Neuronal stem cell (in vitro differentiated cells): ENCODE measurements around the gene UNC13B.
"Not testable (repeated sequence)": the region's sequence is repeated elsewhere in the genome, so short reads cannot be mapped to it uniquely, and the experiment has no call there.

ENCODE experiments used
- DNase-seq: peaks from one replicate; pipeline ENCODE4 v3.0.0-alpha.2; 2013; ENCODE audit warnings: low spot score
- H2AFZ ChIP-seq: one replicate; pipeline ENCODE4 v1.6.1; 2013; ENCODE audit warnings: mild to moderate bottlenecking, low read length, inconsistent platforms
- H2AK5ac ChIP-seq: 2 replicates; pipeline ENCODE4 v1.6.1; 2013; ENCODE audit warnings: low read depth, mild to moderate bottlenecking, inconsistent platforms, low read length, moderate library complexity, mixed read lengths
- H2BK120ac ChIP-seq: 2 replicates; pipeline ENCODE4 v1.6.1; 2013; ENCODE audit warnings: low read depth, mild to moderate bottlenecking, inconsistent platforms, low read length, moderate library complexity, mixed read lengths
- H2BK12ac ChIP-seq: one replicate; pipeline ENCODE4 v1.6.1; 2013; ENCODE audit warnings: low read length, inconsistent platforms
- H2BK15ac ChIP-seq: 2 replicates; pipeline ENCODE4 v1.6.1; 2013; ENCODE audit warnings: mild to moderate bottlenecking, low read length, inconsistent platforms, mixed read lengths
- H2BK5ac ChIP-seq: one replicate; pipeline ENCODE4 v1.6.1; 2013; ENCODE audit warnings: inconsistent platforms, mild to moderate bottlenecking, low read length, moderate library complexity
- H3K14ac ChIP-seq: one replicate; pipeline ENCODE4 v1.6.1; 2013; ENCODE audit warnings: low read length, inconsistent platforms
- H3K18ac ChIP-seq: 2 replicates; pipeline ENCODE4 v1.6.1; 2013; ENCODE audit warnings: low read length, inconsistent platforms
- H3K23ac ChIP-seq: 2 replicates; pipeline ENCODE4 v1.6.1; 2013; ENCODE audit warnings: low read depth, mild to moderate bottlenecking, mixed read lengths, low read length, inconsistent platforms; ENCODE audit not compliant: poor library complexity
- H3K27ac ChIP-seq: replicated peaks from 3 replicates; pipeline ENCODE4 v1.5.1; 2013; ENCODE audit warnings: low read length, inconsistent platforms
- H3K27me3 ChIP-seq, 3 experiments: 2 replicates each; pipeline ENCODE4 v1.6.1; 2013; ENCODE audit warnings: low read length in 3 of 3, mild to moderate bottlenecking in 2 of 3, inconsistent platforms in 1 of 3, low read depth in 1 of 3, mixed read lengths in 1 of 3, moderate library complexity in 1 of 3; ENCODE audit not compliant: control insufficient read depth in 3 of 3, insufficient read depth in 3 of 3
- H3K36me3 ChIP-seq, 2 donors: replicated peaks in 1 of 2; 2 replicates each; pipeline ENCODE4 v1.6.1; 2013; ENCODE audit warnings: low read length in 2 of 2; ENCODE audit not compliant: control insufficient read depth in 2 of 2, insufficient read depth in 2 of 2
- H3K4ac ChIP-seq: 2 replicates; pipeline ENCODE4 v1.6.1; 2013; ENCODE audit warnings: inconsistent platforms, mild to moderate bottlenecking, low read length, moderate library complexity
- H3K4me1 ChIP-seq, 2 donors: 1 replicate in 1 of 2; 2 replicates in 1 of 2; pipeline ENCODE4 v1.6.1; 2013; ENCODE audit warnings: low read length in 2 of 2, low read depth in 1 of 2; ENCODE audit not compliant: control insufficient read depth in 2 of 2, insufficient read depth in 1 of 2
- H3K4me2 ChIP-seq: one replicate; pipeline ENCODE4 v1.6.1; 2013; ENCODE audit warnings: mild to moderate bottlenecking, low read length, inconsistent platforms; ENCODE audit not compliant: insufficient read depth, poor library complexity, severe bottlenecking
- H3K4me3 ChIP-seq, 2 donors: 2 replicates each; pipeline ENCODE4 v1.5.1; 2013; ENCODE audit warnings: low read length in 2 of 2, mild to moderate bottlenecking in 2 of 2, inconsistent platforms in 1 of 2, moderate library complexity in 1 of 2
- H3K79me1 ChIP-seq: one replicate; pipeline ENCODE4 v1.6.1; 2013; ENCODE audit warnings: low read depth, mild to moderate bottlenecking, inconsistent platforms, low read length, moderate library complexity
- H3K9ac ChIP-seq: one replicate; pipeline ENCODE4 v1.6.1; 2013; ENCODE audit warnings: mild to moderate bottlenecking, low read depth, low read length, inconsistent platforms; ENCODE audit not compliant: poor library complexity
- H3K9me3 ChIP-seq, 2 donors: replicated peaks in 1 of 2; 2 replicates each; pipeline versions ENCODE3 to v1.6.1; 2013; ENCODE audit warnings: low read length in 2 of 2, mild to moderate bottlenecking in 2 of 2, inconsistent platforms in 1 of 2, low read depth in 1 of 2, mixed read lengths in 1 of 2, moderate library complexity in 1 of 2; ENCODE audit not compliant: control insufficient read depth in 2 of 2, insufficient read depth in 1 of 2
- H4K8ac ChIP-seq: one replicate; pipeline ENCODE4 v1.6.1; 2013; ENCODE audit warnings: low read depth, mild to moderate bottlenecking, inconsistent platforms, low read length, moderate library complexity
- H4K91ac ChIP-seq: one replicate; pipeline ENCODE4 v1.6.1; 2013; ENCODE audit warnings: low read length, low read depth, mild to moderate bottlenecking, inconsistent platforms; ENCODE audit not compliant: poor library complexity
- WGBS, 2 donors: extraction: QIAGEN DNeasy Blood & Tissue Kit; methylation state at CpG; one replicate each; pipeline ENCODE4 v1.1.7; 2013; ENCODE audit warnings: missing lambda C conversion rate in 2 of 2, mixed read lengths in 1 of 2; ENCODE audit not compliant: insufficient read length in 2 of 2, insufficient replicate concordance in 1 of 2; ENCODE audit errors: extremely low coverage in 2 of 2; 5-methylcytosine and 5-hydroxymethylcytosine counted together

Gene UNC13B

GRCh38 chr9:35140093-35140492, 21.7 kb upstream of the UNC13B start:
- Histone ChIP-seq H3K4me1 (no peaks in the 10 kb centered on the region), H3K14ac (no peak overlapping the region), H3K18ac (no peak overlapping the region), H4K8ac (no peak overlapping the region), H3K4ac (no peak overlapping the region), H3K9me3 (peaks cover 20 to 26% of the 10 kb centered on the region in 2 donors), H2BK12ac (no peak overlapping the region), H3K79me1 (peaks cover 1% of the 10 kb centered on the region), H2BK15ac (no peak overlapping the region), H3K27me3 (no peaks in the 10 kb centered on the region), H3K27ac (no peak overlapping the region), H3K36me3 (no peaks in the 10 kb centered on the region), H2BK120ac (no peak overlapping the region), H4K91ac (no peak overlapping the region), H3K9ac (no peak overlapping the region), H3K4me2 (no peak overlapping the region), H2AFZ (no peak overlapping the region), H3K4me3 (no peak overlapping the region), H2AK5ac (no peak overlapping the region), H2BK5ac (no peak overlapping the region), H3K23ac (no peak overlapping the region)
- no CpG with 5 or more reads among the region's 2 CpGs for WGBS, 2 donors
- no peak for DNase-seq

- Histone ChIP-seq H2BK15ac (no peak overlapping the region), H3K4me2 (no peak overlapping the region), H3K4me1 (no peaks in the 10 kb centered on the region), H3K36me3 (no peaks in the 10 kb centered on the region), H3K79me1 (peaks cover 1% of the 10 kb centered on the region), H2BK120ac (no peak overlapping the region), H2AFZ (no peak overlapping the region), H2BK5ac (no peak overlapping the region), H2BK12ac (no peak overlapping the region), H3K4me3 (no peak overlapping the region), H3K14ac (no peak overlapping the region), H3K9ac (no peak overlapping the region), H3K27ac (no peak overlapping the region), H4K91ac (no peak overlapping the region), H3K23ac (no peak overlapping the region), H3K18ac (no peak overlapping the region), H3K9me3 (peaks cover 20 to 26% of the 10 kb centered on the region in 2 donors), H2AK5ac (no peak overlapping the region), H4K8ac (no peak overlapping the region), H3K27me3 (no peaks in the 10 kb centered on the region), H3K4ac (no peak overlapping the region)
- DNase-seq: no peak
- no CpG with 5 or more reads among the region's 5 CpGs for WGBS, 2 donors
Measured at GRCh38 chr9:35142037-35142436, 19.8 kb upstream of the UNC13B start.

GRCh38 chr9:35147941-35148563, 13.8 kb upstream of the UNC13B start:
- H3K4me2 ChIP-seq, H3K4me3 ChIP-seq, H3K4me1 ChIP-seq, H3K4ac ChIP-seq, H2AK5ac ChIP-seq, H2AFZ ChIP-seq, H3K36me3 ChIP-seq, H4K91ac ChIP-seq, H3K27ac ChIP-seq, H3K9ac ChIP-seq, H2BK12ac ChIP-seq, H3K79me1 ChIP-seq, H2BK120ac ChIP-seq, H2BK5ac ChIP-seq, H3K14ac ChIP-seq, H2BK15ac ChIP-seq, H4K8ac ChIP-seq, H3K18ac ChIP-seq, DNase-seq, H3K27me3 ChIP-seq, H3K23ac ChIP-seq: not testable (repeated sequence)
- H3K9me3 ChIP-seq: peaks cover 4 to 14% of the 10 kb centered on the region in 2 donors
- WGBS, 2 donors: no CpG with 5 or more reads among the region's 5 CpGs

- no peaks in the 10 kb centered on the region for H3K36me3 ChIP-seq
- no peaks in the 10 kb centered on the region for H3K27me3 ChIP-seq
- H4K91ac ChIP-seq: no peak overlapping the region
- peaks cover 0 to 22% of the 10 kb centered on the region in 2 donors for H3K9me3 ChIP-seq
- no peak overlapping the region for H3K4ac ChIP-seq
- no peak overlapping the region for H2BK5ac ChIP-seq
- no peak overlapping the region for H4K8ac ChIP-seq
- no peak overlapping the region for H3K4me3 ChIP-seq
- H3K18ac ChIP-seq: no peak overlapping the region
- no peak overlapping the region for H2BK12ac ChIP-seq
- no peaks in the 10 kb centered on the region for H3K79me1 ChIP-seq
- H3K27ac ChIP-seq: no peak overlapping the region
- H3K9ac ChIP-seq: no peak overlapping the region
- no peak overlapping the region for H3K23ac ChIP-seq
- no peak overlapping the region for H3K14ac ChIP-seq
- H2AFZ ChIP-seq: no peak overlapping the region
- WGBS, 2 donors: no CpG with 5 or more reads among the region's 9 CpGs
- H3K4me2 ChIP-seq: no peak overlapping the region
- no peak overlapping the region for H2AK5ac ChIP-seq
- DNase-seq: no peak
- no peaks in the 10 kb centered on the region for H3K4me1 ChIP-seq
- no peak overlapping the region for H2BK120ac ChIP-seq
- H2BK15ac ChIP-seq: no peak overlapping the region
Measured at GRCh38 chr9:35152926-35153325, 8.9 kb upstream of the UNC13B start.
